ENCODE results near the gene SEMA4C. TPM values are rescaled to one million over a fixed set of nuclear protein-coding genes. Genes with fewer than 3 reads are reported as not detected.

Gene SEMA4C
- total RNA-seq, 2 experiments from 2014 or later, result 55.8 to 56.8 TPM

GRCh38 chr2:96810783-96811192 lies 59.1 kb downstream of the SEMA4C start:
- no peaks in the 10 kb centered on the region for H3K27me3 ChIP-seq (ENCODE audit: control insufficient read depth in 1 of 2, insufficient read depth in 2 of 2, low read length in 2 of 2)
- peak overlapping the region; percentile 65 for H3K27ac Mint-ChIP-seq
- H3K27ac ChIP-seq (ENCODE audit: low read depth in 1 of 2, low read length in 2 of 2), result no peak overlapping the region
- peaks cover 15% of the 10 kb centered on the region for H3K36me3 Mint-ChIP-seq (ENCODE audit: low read depth)
- no peak overlapping the region for H3K4me3 Mint-ChIP-seq
- peaks cover 5% of the 10 kb centered on the region for H3K36me3 ChIP-seq (ENCODE audit: insufficient read depth, low read length)
- ATAC-seq (ENCODE audit: poor library complexity) (no peak), DNase-seq (no peak)
- ChIA-PET POLR2A (interaction anchor here (1.2 kb wide), 1 partner anchor 10 kb away, joined by 3 read pairs; no protein-coding TSS in a partner anchor), CTCF (interaction anchor here (1.9 kb wide), 1 partner anchor 47 kb away, joined by 6 read pairs; the partner anchor contains the start of gene ANKRD39)
- no peaks in the 10 kb centered on the region for H3K9me3 ChIP-seq (ENCODE audit: control insufficient read depth in 1 of 2, insufficient read depth in 1 of 2, low read length in 2 of 2)
- H3K4me1 Mint-ChIP-seq (ENCODE audit: low read depth), result peaks cover 39% of the 10 kb centered on the region
- H3K4me3 ChIP-seq (ENCODE audit: low read length), result no peak overlapping the region
- H3K4me1 ChIP-seq (ENCODE audit: insufficient read depth, low read length), result peaks cover 30% of the 10 kb centered on the region
- H3K27me3 Mint-ChIP-seq, result no peaks in the 10 kb centered on the region
- intact Hi-C loops (cut with DNase I, micrococcal nuclease), result no loop called here
- no peaks in the 10 kb centered on the region for H3K9me3 Mint-ChIP-seq
- TF ChIP-seq, protein P1, sequence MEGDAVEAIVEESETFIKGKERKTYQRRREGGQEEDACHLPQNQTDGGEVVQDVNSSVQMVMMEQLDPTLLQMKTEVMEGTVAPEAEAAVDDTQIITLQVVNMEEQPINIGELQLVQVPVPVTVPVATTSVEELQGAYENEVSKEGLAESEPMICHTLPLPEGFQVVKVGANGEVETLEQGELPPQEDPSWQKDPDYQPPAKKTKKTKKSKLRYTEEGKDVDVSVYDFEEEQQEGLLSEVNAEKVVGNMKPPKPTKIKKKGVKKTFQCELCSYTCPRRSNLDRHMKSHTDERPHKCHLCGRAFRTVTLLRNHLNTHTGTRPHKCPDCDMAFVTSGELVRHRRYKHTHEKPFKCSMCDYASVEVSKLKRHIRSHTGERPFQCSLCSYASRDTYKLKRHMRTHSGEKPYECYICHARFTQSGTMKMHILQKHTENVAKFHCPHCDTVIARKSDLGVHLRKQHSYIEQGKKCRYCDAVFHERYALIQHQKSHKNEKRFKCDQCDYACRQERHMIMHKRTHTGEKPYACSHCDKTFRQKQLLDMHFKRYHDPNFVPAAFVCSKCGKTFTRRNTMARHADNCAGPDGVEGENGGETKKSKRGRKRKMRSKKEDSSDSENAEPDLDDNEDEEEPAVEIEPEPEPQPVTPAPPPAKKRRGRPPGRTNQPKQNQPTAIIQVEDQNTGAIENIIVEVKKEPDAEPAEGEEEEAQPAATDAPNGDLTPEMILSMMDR (IDR thresholded peaks at IDR 0.05), result no peak

DNA sequence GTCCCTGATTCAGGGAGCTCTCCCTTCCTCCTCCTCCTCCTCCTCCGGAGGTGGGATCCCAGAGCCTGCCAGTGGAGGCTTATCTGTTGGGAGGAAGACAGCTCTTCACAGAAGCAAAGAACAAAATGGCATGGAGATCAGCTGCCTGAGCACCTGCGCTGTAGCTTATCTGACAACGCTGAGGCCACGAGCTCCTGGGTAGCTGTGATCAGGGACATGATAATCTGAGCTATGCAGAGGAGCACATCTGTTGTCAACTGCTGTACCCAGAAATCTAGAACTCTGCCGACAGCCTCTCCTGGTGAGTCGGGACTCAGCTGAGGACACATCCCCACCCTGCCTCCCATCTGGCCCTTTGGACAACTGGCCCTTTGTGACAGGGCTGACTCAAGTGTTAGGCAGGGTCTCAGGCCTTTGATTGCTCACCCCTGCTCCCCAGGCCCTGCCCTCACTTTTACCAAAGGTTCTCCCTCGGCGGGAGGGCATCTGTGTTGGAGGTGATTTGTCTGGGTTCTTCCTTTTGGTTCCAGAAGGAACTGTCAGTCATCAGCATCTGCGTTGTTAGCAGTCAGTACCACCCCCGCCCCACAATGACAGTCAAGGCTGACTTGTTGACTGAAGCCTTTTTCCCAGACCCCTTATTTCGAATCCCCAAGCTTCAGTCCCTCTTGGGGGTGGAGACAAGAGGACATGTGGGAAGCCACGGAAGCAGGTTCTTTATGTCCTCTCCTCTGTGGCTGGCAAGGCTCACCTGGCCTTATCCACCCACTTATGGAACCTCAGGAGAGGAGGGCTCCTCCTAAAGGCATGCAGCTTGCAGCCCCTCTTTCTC lies 59.7 kb downstream of the SEMA4C start:
- intact Hi-C loops (cut with DNase I, micrococcal nuclease), result no loop called here
- peaks cover 25% of the 10 kb centered on the region for H3K4me1 ChIP-seq (ENCODE audit: insufficient read depth, low read length)
- TF ChIP-seq, protein P1 (IDR thresholded peaks at IDR 0.05), result no peak
- Mint-ChIP-seq H3K36me3 (ENCODE audit: low read depth) (peaks cover 11% of the 10 kb centered on the region), H3K4me1 (ENCODE audit: low read depth) (peaks cover 35% of the 10 kb centered on the region), H3K27me3 (no peaks in the 10 kb centered on the region), H3K9me3 (no peaks in the 10 kb centered on the region), H3K27ac (peak overlapping the region; percentile 42), H3K4me3 (no peak overlapping the region)
- ChIA-PET CTCF (interaction anchor here (1.9 kb wide), 1 partner anchor 48 kb away, joined by 6 read pairs; the partner anchor contains the start of gene ANKRD39), POLR2A (interaction anchor here (1.2 kb wide), 1 partner anchor 11 kb away, joined by 3 read pairs; no protein-coding TSS in a partner anchor)
- peaks cover 5% of the 10 kb centered on the region for H3K36me3 ChIP-seq (ENCODE audit: insufficient read depth, low read length)
- no peak for ATAC-seq (ENCODE audit: poor library complexity)
- no peak for DNase-seq
- H3K27ac ChIP-seq (ENCODE audit: low read depth in 1 of 2, low read length in 2 of 2), result no peak overlapping the region
- no peaks in the 10 kb centered on the region for H3K27me3 ChIP-seq (ENCODE audit: control insufficient read depth in 1 of 2, insufficient read depth in 2 of 2, low read length in 2 of 2)
- no peak overlapping the region for H3K4me3 ChIP-seq (ENCODE audit: low read length)
- no peaks in the 10 kb centered on the region for H3K9me3 ChIP-seq (ENCODE audit: control insufficient read depth in 1 of 2, insufficient read depth in 1 of 2, low read length in 2 of 2)

Other genes with a start within 250 kb of the SEMA4C start
- gene KANSL3, start 231.8 kb downstream of the SEMA4C start, total RNA-seq, result 10 to 100 TPM; 54.4 to 61.8 TPM
- not detected for gene FER1L5, start 227.3 kb downstream of the SEMA4C start, total RNA-seq
- gene LMAN2L, start 130.0 kb downstream of the SEMA4C start, total RNA-seq, result 1 to 10 TPM; 1.1 to 1.8 TPM
- gene CNNM4, start 109.2 kb downstream of the SEMA4C start, total RNA-seq, result 1 to 10 TPM; 7.0 to 7.1 TPM
- gene CNNM3, start 53.8 kb downstream of the SEMA4C start, total RNA-seq, result 10 to 100 TPM; 48.7 to 53.5 TPM
- 10 to 100 TPM in 1 of 2 experiments, 1 to 10 TPM in 1; 6.2 to 10.4 TPM for gene ANKRD23, start 26.1 kb downstream of the SEMA4C start, total RNA-seq
- 10 to 100 TPM; 17.2 to 18.3 TPM for gene ANKRD39, start 12.1 kb downstream of the SEMA4C start, total RNA-seq
- gene FAM178B, start 116.5 kb upstream of the SEMA4C start, total RNA-seq, result under 1 TPM; 0.20 to 0.96 TPM
- gene FAHD2B, start 224.8 kb upstream of the SEMA4C start, total RNA-seq, result 10 to 100 TPM; 31.0 to 39.3 TPM
- gene ANKRD36, start 243.1 kb upstream of the SEMA4C start, total RNA-seq, result 10 to 100 TPM; 60.5 to 67.0 TPM

Measured in CD4-positive, alpha-beta T cell (primary cell).